CD4-positive, alpha-beta T cell treated with Interleukin-2 at 100 ng/mL for 4 hours (primary cell): ENCODE measurements around the gene DNAJA3.

ENCODE experiments used
- DNase-seq: peaks from one replicate; pipeline ENCODE4 v3.0.0-alpha.2; 2020; ENCODE audit warnings: low spot score

Gene DNAJA3

DNA sequence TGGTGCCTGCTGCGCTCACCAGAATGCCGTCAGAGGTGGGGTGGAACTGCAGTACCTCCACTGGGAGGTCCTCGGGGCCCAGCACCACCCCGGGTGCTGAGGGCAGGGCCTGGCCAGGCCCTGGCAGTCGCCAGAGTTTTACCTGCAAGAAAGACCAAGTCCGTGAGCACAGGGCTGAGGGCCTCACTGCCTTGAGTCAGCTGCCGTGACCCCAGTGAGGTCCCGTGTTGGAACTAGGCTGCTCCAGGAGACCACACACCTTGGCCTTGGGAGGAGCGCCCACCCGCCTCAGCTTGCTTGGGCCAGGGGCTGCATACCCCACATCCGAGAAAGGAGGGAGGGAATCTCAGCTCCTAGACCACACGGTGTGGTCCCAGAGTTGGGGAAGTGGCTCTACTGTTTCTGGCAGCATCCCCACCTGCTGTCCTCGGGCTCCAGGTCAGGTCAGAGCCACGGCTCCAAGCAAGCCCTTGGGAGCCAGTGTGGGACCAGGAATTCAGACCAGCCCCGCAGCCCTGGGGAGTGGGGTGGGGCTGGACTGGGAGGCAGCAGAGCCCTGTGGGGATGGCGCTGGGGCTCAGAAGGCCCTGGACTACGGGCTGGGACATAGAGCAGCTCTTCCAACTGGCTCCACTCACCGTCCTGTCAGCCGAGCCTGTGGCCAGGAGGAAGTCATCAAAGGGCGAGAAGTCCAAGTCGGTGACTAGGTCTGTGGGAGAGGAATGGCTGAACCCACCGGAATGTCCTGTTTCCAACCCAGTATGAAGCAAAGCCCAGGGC, 17.9 kb upstream of the DNAJA3 start:
- no peak for DNase-seq

DNA sequence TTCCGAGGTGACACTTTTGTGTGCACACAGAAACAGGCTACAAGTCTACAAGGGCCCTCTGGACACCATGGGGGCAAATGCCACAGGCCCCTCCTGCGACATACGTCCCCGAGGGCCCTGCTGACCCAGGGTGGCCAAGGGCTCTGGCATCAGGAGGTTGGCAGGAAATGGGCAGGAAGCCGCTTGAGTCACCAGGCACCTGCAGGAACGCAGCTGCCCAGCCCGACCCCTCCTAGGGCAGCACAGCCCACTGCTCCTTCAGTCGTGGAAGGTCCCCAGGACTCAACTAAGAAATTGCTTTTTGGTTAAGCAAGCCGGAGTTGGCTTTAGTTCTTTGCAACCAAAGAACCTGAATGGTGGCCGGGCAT, 17.4 kb upstream of the DNAJA3 start:
- no peak for DNase-seq

DNA sequence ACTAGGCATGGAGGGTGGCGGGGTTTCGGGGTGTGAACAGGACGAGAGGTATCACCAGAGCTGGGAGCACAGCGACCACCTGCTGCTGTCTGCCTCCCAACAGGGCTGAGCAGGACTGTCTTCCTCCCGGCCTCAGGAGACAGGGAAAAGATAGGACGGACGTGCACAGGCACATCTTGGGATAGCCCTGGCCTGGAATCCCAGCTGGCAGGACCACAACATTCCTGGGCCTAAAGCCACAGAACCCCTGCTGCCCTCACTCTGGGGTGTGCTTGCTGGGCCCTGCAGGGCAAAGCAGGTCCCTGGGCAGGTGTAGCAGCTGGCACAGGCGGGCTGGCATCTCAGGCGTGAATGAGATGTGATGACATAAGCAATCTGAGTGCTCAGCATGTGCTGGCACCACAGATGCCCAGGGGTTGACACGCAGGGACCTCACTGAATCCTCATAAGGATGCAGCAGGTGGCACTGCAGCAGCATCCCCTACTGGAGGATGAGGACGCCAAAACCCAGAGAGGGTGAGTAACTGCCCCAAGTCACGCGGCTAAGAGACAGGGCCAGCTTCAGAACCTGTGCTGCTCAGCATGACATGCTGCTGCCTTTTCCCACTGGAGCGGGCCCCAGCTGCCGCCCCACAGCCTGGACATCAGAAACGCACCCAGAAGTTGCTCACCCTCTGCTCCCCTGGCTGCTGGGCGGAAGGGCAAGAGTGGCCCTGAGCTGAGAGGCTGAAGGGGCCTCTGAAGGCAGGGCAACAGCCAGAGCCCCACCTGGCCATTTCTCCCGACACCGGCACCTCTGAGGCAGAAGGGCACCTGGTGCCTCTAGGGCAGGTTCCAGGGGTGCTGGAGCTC, 16.4 kb upstream of the DNAJA3 start:
- DNase-seq = no peak

DNA sequence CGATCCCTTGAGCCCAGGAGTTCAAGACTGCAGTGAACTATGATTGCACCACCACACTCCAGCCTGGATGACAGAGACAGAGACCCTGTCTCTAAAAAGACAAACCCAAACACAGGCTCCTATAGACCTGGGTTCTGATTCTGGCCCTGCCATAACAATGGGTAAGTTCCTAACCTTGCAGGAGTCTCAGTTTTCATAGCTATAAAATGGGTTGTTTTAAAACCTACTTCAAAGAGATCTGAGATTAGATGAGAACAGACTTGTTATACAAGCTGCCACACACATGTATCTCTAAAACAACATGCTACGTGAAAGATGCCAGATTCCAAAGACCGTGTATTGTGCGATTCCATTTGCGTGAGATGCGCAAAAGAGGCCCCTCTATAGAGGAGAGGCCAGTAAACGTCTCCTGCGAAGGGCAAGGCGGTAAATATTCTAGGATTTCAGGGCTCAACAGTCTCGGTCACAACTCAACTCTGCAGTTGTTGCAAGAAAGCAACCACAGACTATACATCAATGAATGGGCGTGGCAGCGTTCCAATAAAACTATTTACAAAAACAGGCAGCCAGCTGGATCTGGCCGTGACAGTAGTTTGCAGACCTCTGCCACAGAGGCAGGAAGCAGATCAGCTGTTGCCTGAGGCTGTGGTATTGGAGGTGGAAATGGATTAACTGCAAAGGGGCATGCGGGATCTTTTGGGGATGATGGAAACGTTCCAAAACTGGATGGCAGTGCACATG, 15.2 kb upstream of the DNAJA3 start:
- no peak for DNase-seq

DNA sequence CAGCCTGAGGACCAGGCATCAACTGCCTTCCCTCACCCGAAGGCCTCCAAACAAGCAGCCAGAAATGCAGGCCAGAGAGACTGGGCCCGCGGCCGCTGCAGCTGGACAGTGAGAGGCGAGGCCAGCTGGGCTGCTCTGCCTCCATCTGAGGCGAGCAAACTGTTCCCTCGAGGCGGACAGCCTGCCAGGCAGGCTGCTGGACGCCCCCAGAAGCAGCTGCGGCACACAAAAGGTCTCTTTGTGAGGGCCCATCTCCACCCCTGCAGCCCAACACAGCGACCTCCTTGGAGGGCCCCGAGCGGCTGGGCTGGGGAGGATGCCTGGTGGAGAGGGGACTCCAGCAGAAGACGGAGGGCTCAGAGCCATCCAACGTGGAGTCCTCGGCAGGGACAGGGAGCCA, 14.0 kb upstream of the DNAJA3 start:
- no peak for DNase-seq

DNA sequence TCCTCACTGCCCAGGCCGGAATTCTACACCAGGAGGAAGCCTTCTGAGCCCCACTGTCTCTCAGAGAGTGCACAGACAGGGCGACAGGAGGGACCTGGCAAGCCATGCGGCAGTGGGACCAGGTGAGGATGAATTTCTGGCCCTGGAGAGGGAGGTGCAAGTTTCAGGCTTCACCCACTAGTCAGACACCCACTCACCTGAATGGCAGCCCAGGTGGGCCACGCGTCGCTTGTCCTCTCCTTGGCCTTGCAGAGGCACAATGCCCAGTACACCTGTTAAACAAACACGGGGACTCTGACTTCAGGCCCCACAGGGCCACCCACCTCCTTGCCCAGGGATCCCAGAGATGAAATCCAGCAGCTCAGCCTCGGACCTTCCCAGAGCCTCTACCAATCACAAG, 13.5 kb upstream of the DNAJA3 start:
- DNase-seq = no peak

DNA sequence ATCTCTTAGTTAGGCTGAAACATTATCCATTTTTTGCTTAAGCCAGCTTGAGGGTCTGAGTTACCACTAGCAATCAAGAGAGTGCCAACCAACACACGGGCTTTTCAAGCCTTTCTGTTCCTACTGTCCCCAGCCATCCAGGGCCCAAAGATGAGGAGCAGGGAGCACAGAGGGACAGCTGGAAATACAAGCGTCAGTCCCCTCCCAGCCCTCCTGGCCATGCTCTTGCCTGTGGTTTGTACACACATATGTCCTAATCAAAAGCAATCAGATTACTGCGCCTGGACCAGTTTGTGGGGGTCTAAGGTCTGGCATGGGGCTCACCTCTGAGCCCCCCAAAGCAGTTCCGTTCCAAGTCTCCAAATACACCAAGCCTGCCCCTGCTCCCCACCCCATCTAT, 12.8 kb upstream of the DNAJA3 start:
- DNase-seq = no peak

DNA sequence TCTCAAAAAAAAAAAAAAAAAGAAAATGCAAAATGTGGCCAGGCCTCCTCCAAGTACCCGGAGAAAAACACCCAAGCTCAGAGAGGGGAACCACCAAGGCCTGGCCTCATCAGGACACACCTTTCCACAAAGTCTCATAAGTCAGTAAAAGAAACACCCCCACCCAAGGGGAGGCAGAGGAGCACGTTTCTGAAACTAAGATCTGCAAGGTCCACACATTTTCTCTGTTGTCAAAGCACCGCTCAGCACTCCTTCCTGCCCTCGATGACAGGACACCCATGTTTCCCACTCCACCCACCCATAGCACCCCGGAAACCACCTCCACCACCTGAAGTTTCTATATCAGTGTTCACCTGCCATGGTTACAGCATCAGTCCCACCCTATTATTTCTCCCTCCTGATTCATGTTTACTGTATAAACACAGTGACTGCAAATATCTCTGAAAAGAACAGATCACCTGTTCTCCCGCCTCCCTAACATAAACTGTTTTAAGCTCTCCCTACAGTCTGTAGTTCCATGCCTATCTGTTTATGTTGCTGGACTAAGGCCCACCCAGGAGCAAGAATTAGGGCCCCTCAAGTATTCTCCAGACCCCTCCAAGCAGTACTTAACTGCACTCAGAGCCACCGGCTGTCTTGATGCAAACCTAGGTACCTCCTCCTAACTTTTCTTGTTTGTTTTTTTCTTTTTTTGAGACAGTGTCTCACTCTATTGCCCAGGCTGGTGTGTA, 11.3 kb upstream of the DNAJA3 start:
- DNase-seq = peak; percentile 94

DNA sequence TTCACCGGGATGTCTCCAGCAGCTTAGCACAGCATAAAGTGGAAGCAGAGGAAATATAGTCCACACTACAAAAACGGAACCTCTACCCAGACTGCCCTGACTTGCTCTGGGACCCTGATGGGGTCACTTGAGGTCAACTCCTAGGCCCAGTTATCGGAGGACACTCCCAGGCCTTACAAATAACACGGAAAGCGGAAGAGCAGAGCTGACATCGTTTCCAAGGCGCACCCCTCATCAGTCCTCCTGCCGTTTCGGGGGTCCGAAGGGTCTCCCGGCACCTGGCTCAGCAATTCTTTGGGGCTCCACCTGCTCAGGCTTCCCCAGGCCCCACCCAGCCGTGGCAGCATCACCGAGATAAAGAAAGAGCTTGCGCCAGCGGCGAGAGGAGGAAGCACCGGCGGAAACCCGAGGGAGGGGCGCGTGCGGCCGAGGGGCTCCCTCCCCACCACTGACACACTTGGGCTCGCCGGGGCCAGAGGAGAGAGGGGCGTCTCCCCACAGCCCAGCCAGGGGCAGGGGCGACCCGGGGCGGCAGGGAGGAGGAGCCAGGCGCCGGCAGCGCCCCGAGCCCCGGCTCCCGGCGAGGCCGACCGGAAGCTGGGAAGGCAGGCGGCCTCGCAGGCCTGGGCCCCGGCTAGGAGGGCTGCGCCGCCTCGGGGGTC, 10.0 kb upstream of the DNAJA3 start:
- DNase-seq = peak; percentile 70

DNA sequence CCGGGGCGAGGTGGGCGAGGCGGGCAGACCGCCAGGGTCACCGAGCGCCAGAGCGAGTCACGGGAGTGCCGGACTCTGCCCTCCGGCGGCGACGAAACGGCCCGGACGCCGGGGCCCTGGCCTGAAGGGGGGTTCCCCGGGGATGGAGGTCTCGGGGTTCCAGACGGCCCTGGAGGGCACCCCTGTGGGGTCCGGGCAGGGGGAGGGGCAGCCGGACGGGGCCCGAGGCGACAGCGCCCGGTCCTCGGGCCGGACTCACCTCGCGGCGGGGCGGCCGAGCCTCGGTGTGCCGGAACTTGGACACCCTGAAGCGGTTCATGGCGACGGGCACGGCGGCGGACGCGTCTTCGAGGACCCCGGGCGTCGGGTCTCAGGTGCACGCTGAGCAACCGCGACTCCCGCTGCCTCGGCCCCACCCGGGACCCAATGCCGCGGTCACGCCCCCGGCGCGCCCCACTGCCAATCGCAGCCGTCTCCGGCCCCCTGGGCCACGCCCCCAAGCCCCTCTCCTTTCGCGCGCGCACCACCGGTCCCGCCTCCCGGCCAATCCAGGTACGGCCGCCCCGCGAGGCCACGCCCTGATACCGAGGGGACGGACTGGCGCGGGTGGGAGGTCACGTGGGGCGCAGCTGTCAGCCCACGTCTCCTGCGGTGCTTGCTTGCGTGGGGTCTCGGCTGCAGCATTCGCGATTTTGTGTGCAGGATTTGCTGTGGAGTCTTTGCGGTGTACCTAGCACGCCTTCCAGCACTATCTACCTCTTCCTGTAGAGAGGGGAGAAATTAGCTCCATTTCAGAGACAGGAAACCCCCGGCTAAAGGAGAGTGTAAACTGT, 9.3 kb upstream of the DNAJA3 start, which contains the start of gene CORO7:
Gene CORO7, minus strand, starts transcription at position 397 of the 833 bp plus-strand sequence. Its CDS starts 78 bp downstream, at position 319.
- peak; percentile 99 for DNase-seq

DNA sequence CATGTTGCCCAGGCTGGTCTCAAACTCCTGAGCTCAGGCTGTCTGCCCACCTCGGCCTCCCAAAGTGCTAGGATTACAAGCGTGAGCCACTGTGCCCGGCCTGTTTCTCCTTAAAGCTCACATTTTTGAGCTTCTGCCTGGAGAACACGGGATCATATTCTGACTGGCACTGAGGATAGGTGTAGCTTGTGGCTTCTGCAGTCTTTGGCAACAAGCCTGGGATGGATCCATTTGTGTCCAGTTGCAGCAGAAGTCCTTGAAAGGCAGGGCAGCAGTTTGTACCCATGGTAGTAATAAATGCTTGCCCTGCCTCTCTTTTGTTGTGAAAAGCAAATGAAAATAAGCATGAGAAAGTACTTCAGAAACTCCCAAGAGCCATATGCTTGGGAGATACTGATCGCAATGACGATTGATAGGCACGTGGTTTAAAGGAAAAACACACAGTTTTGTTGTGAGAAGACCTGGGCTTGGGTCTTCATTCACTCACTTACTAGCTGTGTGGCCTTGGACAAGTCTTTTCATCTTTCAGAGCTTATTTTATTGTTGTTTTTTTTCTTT, 6.2 kb upstream of the DNAJA3 start:
- DNase-seq = no peak

DNA sequence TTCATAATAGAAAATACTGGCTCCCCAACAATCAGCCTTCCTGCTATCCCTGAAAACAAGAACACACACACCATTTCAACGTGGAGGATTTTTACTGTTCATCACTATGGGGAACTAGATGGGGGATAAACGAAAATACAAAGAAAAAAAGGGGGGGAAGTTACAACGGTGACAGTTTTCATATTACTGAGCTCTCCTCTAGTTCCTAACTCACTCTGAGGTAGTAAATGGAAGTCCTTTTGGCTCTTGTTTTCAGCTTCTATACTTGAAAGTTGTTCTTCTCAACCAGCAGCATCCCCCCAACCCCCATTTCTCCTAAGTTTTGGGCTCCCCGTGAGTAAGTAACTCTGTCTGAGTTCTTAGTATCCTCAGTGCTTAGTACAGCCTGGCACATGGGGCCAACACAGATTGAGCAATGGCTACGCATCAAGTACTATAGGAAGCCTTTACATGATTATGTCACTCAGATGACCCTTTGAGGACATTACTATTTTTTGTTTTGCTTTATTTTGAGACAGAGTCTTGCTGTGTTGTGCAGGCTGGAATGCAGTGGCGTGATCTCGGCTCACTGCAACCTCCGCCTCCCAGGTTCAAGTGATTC, 5.1 kb upstream of the DNAJA3 start:
- no peak for DNase-seq

DNA sequence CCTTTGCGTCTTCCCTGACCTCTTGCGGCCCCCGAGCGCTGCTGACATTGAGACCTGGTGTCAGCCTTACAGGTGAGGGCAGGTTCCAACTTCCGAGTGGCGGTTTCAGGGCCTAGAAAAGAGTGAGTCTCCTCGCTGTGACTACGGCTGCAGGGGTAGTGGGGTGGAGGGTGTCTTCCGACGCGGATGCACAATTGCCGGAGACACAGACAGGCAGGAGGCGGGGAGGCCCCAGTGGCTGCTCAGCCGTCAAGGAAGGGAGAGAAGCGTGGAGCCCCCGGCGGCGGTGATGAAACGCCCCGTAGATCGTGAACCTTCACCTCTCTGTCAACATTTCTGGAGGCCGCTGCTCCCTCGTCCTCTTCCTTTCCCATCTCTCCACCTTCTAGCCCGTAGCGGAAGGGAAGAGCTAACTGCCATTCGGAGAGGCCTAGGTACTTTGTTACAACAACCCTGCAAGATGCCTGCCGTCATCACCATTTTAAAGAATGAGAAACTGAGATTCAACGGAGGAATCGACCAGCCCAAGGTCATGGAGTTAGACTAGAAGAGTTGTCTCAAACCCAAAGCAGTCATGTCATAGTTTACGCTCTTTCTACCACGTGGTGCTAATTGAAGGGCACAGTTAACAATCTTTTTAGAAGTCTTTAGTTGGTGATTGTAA, 485 bp downstream of the DNAJA3 start:
- no peak for DNase-seq

DNA sequence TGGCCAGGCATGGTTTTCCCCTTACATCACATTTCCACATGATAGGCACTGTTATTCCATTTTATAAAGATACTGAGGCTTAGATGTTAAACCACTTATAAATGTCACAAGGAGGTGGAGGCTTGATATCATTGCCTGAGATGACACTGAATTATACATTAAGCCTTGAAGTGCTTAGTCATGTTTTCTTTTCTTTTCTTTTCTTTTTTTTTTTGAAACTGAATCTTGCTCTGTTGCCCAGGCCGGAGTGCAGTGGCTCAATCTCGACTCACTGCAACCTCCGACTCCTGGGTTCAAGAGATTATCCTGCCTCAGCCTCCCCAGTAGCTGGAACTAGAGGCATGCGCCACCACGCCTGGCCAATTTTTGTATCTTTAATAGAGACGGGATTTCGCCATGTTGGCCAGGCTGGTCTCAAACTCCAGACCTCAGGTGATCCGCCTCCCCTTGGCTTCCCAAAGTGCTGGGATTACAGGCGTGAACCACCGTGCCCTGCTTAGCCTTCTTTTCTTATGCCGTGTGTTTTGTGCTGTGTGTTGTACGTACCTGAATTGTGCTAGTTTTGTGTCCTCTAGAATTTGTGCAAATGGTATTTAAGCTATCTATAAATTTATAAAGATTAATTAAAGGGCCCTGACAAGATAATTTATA, 1.2 kb downstream of the DNAJA3 start:
- no peak for DNase-seq

DNA sequence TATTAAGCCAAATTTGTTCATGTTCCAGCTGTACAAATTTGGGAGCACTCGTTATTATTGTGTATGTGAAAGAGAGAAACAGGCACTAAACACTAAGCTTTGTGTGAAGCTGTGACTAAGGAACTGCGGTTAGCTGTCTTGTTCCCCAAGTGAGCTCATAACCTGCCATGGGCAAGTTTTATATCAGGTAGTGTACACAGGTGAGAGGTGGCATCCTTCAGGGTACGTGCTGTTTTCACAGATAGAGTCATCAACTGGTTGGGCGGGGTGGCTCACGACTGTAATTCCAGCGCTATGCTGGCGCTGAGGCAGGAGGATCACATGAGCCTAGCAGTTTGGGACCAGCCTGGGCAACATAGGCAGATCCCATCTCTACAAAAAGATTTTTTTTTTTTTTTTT, 2.8 kb downstream of the DNAJA3 start:
- DNase-seq = no peak

DNA sequence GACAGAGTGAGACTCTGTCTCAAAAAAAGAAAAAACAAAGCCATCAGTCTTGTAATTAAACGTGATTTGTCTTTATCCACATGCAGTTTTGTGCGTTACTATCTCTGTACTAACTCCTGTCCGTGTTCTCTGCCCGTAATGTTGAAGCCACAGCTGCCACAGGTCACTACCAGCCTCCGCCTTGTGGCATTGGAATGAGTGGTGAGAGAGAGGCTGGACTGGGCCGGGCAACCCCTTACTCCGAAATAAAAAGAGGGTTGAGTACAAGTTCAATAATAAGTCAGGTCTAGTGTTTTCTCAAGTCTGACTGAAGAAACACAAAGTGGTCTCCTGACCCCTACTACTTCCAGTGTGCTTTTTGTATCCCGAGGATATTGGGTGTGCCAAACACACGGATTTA, 5.4 kb downstream of the DNAJA3 start:
- DNase-seq = no peak

DNA sequence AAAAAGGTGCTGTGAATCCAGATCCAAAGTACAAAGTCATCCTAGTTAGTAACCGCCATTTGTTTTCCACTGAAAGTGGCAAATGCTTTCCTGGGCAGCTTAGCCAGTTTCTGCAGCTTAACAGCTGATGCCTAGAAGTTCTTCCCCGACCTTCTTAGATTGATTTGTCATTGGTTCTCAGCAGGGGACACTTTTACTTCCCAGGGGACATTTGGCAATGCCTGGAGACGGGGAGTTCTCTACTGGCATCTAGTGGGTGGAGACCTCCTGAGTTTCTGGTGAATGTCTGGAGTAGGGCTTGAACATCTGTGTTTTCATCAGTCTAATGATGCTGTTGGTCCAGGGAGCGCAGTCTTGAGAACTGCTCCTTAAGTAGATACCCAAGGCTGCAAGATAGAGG, 7.6 kb downstream of the DNAJA3 start:
- DNase-seq = no peak

DNA sequence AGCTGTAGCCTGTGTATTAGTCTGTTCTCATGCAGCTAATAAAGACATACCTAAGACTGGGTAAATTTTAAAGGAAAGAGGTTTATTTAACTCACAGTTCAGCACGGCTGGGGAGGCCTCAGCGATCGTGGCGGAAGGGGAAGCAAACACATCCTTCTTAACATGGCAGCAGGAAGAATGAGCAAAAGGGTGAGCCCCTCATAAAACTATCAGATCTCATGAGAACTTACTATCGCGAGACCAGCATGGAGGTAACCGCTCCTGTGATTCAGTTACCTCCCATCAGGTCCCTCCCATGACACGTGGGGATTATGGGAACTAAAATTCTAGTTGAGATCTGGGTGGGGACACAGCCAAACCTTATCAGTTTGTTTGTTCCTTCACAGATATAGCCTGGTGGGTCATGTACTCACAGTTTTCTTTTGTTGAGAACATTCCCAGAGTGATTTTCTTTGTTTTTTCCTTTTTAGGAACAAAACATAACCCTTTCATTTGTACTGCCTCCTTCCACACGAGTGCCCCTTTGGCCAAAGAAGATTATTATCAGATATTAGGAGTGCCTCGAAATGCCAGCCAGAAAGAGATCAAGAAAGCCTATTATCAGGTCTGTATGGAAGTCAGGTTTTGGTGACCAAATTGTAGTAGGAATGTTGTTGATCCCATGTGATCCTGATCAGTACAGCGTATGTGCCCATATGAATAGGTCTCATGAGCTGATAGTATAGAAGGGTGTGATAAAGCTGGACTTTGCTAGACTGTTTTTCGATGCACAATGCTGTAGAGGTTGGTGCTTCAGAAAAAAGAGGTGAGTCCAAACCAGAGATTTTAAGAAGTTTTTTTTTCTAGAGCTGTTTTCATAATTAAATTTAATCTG, 8.5 kb downstream of the DNAJA3 start:
- DNase-seq = no peak
